ENCODE results near the gene KCNK16. TPM values are rescaled to one million over a fixed set of nuclear protein-coding genes. Genes with fewer than 3 reads are reported as not detected.
"Not testable (repeated sequence)": the region's sequence is repeated elsewhere in the genome, so short reads cannot be mapped to it uniquely, and the experiment has no call there.

The KCNK16 gene
- total RNA-seq, 2 experiments from 2014 or later = not detected

- H3K9me3 Mint-ChIP-seq = no peaks in the 10 kb centered on the region
- Histone ChIP-seq H3K4me1 (ENCODE audit: insufficient read depth, low read length) (no peaks in the 10 kb centered on the region), H3K36me3 (ENCODE audit: insufficient read depth, low read length) (no peaks in the 10 kb centered on the region), H3K27me3 (ENCODE audit: control insufficient read depth in 1 of 2, insufficient read depth in 2 of 2, low read length in 2 of 2) (no peaks in the 10 kb centered on the region), H3K27ac (ENCODE audit: low read depth in 1 of 2, low read length in 2 of 2) (no peak overlapping the region), H3K9me3 (ENCODE audit: control insufficient read depth in 1 of 2, insufficient read depth in 1 of 2, low read length in 2 of 2) (no peaks in the 10 kb centered on the region), H3K4me3 (ENCODE audit: low read length) (no peak overlapping the region)
- TF ChIP-seq, protein P1, sequence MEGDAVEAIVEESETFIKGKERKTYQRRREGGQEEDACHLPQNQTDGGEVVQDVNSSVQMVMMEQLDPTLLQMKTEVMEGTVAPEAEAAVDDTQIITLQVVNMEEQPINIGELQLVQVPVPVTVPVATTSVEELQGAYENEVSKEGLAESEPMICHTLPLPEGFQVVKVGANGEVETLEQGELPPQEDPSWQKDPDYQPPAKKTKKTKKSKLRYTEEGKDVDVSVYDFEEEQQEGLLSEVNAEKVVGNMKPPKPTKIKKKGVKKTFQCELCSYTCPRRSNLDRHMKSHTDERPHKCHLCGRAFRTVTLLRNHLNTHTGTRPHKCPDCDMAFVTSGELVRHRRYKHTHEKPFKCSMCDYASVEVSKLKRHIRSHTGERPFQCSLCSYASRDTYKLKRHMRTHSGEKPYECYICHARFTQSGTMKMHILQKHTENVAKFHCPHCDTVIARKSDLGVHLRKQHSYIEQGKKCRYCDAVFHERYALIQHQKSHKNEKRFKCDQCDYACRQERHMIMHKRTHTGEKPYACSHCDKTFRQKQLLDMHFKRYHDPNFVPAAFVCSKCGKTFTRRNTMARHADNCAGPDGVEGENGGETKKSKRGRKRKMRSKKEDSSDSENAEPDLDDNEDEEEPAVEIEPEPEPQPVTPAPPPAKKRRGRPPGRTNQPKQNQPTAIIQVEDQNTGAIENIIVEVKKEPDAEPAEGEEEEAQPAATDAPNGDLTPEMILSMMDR (IDR thresholded peaks at IDR 0.05) = no peak
- H3K4me1 Mint-ChIP-seq (ENCODE audit: low read depth) = no peaks in the 10 kb centered on the region
- ChIA-PET CTCF (interaction anchor here (1.6 kb wide), 1 partner anchor 10 kb away, joined by 4 read pairs; no protein-coding TSS in a partner anchor), POLR2A (no interaction called here)
- no peak overlapping the region for H3K27ac Mint-ChIP-seq
- ATAC-seq (ENCODE audit: poor library complexity) = no peak
- H3K4me3 Mint-ChIP-seq = no peak overlapping the region
- intact Hi-C loops (cut with DNase I, micrococcal nuclease) = no loop called here
- DNase-seq = no peak
- no peaks in the 10 kb centered on the region for H3K36me3 Mint-ChIP-seq (ENCODE audit: low read depth)
- H3K27me3 Mint-ChIP-seq = no peaks in the 10 kb centered on the region
These were observed 29.9 kb downstream of the KCNK16 start for GRCh38 chr6:39292637-39293036.

- Mint-ChIP-seq H3K27me3 (no peaks in the 10 kb centered on the region), H3K9me3 (no peaks in the 10 kb centered on the region), H3K36me3 (ENCODE audit: low read depth) (no peaks in the 10 kb centered on the region), H3K27ac (no peak overlapping the region), H3K4me3 (no peak overlapping the region), H3K4me1 (ENCODE audit: low read depth) (no peaks in the 10 kb centered on the region)
- no peaks in the 10 kb centered on the region for H3K4me1 ChIP-seq (ENCODE audit: insufficient read depth, low read length)
- TF ChIP-seq, protein P1 (IDR thresholded peaks at IDR 0.05) = no peak
- H3K9me3 ChIP-seq (ENCODE audit: control insufficient read depth in 1 of 2, insufficient read depth in 1 of 2, low read length in 2 of 2) = no peaks in the 10 kb centered on the region
- H3K36me3 ChIP-seq (ENCODE audit: insufficient read depth, low read length) = no peaks in the 10 kb centered on the region
- intact Hi-C loops (cut with DNase I, micrococcal nuclease) = no loop called here
- CTCF ChIA-PET = no interaction called here
- H3K27ac ChIP-seq (ENCODE audit: low read depth in 1 of 2, low read length in 2 of 2) = no peak overlapping the region
- H3K4me3 ChIP-seq (ENCODE audit: low read length) = no peak overlapping the region
- DNase-seq = peak in 2 of 14 experiments; percentile 36 to 50
- no peaks in the 10 kb centered on the region for H3K27me3 ChIP-seq (ENCODE audit: control insufficient read depth in 1 of 2, insufficient read depth in 2 of 2, low read length in 2 of 2)
- POLR2A ChIA-PET = no interaction called here
- ATAC-seq (ENCODE audit: poor library complexity) = no peak
These were observed 33.0 kb downstream of the KCNK16 start for GRCh38 chr6:39289490-39289889.

- Mint-ChIP-seq H3K4me1 (ENCODE audit: low read depth) (no peaks in the 10 kb centered on the region), H3K36me3 (ENCODE audit: low read depth) (no peaks in the 10 kb centered on the region), H3K27me3 (no peaks in the 10 kb centered on the region), H3K9me3 (no peaks in the 10 kb centered on the region), H3K27ac (no peak overlapping the region), H3K4me3 (no peak overlapping the region)
- H3K4me3 ChIP-seq (ENCODE audit: low read length) = no peak overlapping the region
- ChIA-PET POLR2A (no interaction called here), CTCF (no interaction called here)
- no peaks in the 10 kb centered on the region for H3K9me3 ChIP-seq (ENCODE audit: control insufficient read depth in 1 of 2, insufficient read depth in 1 of 2, low read length in 2 of 2)
- TF ChIP-seq, protein P1 (IDR thresholded peaks at IDR 0.05) = no peak
- intact Hi-C loops (cut with DNase I, micrococcal nuclease) = no loop called here
- no peak overlapping the region for H3K27ac ChIP-seq (ENCODE audit: low read depth in 1 of 2, low read length in 2 of 2)
- ATAC-seq (ENCODE audit: poor library complexity) (no peak), DNase-seq (no peak)
- H3K36me3 ChIP-seq (ENCODE audit: insufficient read depth, low read length) = no peaks in the 10 kb centered on the region
- no peaks in the 10 kb centered on the region for H3K4me1 ChIP-seq (ENCODE audit: insufficient read depth, low read length)
- H3K27me3 ChIP-seq (ENCODE audit: control insufficient read depth in 1 of 2, insufficient read depth in 2 of 2, low read length in 2 of 2) = no peaks in the 10 kb centered on the region
These were observed 34.9 kb downstream of the KCNK16 start for GRCh38 chr6:39287601-39288000.

GRCh38 chr6:39286596-39286995 lies 35.9 kb downstream of the KCNK16 start:
- CTCF ChIA-PET; H3K36me3 ChIP-seq (ENCODE audit: insufficient read depth, low read length); DNase-seq; POLR2A ChIA-PET; ATAC-seq (ENCODE audit: poor library complexity); H3K27ac ChIP-seq (ENCODE audit: low read depth in 1 of 2, low read length in 2 of 2); H3K4me1 ChIP-seq (ENCODE audit: insufficient read depth, low read length); H3K27ac Mint-ChIP-seq; H3K27me3 Mint-ChIP-seq; intact Hi-C loops (cut with DNase I, micrococcal nuclease); H3K4me3 ChIP-seq (ENCODE audit: low read length); H3K9me3 Mint-ChIP-seq; H3K36me3 Mint-ChIP-seq (ENCODE audit: low read depth); H3K4me1 Mint-ChIP-seq (ENCODE audit: low read depth); H3K9me3 ChIP-seq (ENCODE audit: control insufficient read depth in 1 of 2, insufficient read depth in 1 of 2, low read length in 2 of 2); H3K4me3 Mint-ChIP-seq; H3K27me3 ChIP-seq (ENCODE audit: control insufficient read depth in 1 of 2, insufficient read depth in 2 of 2, low read length in 2 of 2): not testable (repeated sequence)

All from CD4-positive, alpha-beta T cell (primary cell).